Stimulated activated effector memory CD8-positive, alpha-beta T cell treated with anti-CD3 and anti-CD28 coated beads, Interleukin-12 subunit alpha, Interleukin-12 subunit beta, amount 100 ng/mL, for 72 hours (primary cell): ENCODE data around the gene EPHA8.

Source experiments
- ATAC-seq: fragments of 150-1000 bp; cut with Tn5 transposase; 2 replicates; pipeline ENCODE4 v1.10.0; 2021
- DNase-seq, 2 donors: peaks; one replicate each; pipeline ENCODE4 v3.0.0; 2021 to 2022; ENCODE audit warnings: low spot score in 2 of 2
- H3K27ac Mint-ChIP-seq: one replicate; pipeline ENCODE4 v1.8.0; 2022; ENCODE audit warnings: mild to moderate bottlenecking, mixed read lengths
- H3K36me3 Mint-ChIP-seq: one replicate; pipeline ENCODE4 v1.8.0; 2022; ENCODE audit warnings: mild to moderate bottlenecking, mixed read lengths
- H3K4me1 Mint-ChIP-seq: one replicate; pipeline ENCODE4 v1.8.0; 2022; ENCODE audit warnings: mixed read lengths
- H3K4me3 Mint-ChIP-seq: one replicate; pipeline ENCODE4 v1.8.0; 2022; ENCODE audit warnings: mild to moderate bottlenecking, mixed read lengths
- H3K9me3 Mint-ChIP-seq: one replicate; pipeline ENCODE4 v1.8.0; 2022; ENCODE audit warnings: mixed read lengths

Gene EPHA8

DNA sequence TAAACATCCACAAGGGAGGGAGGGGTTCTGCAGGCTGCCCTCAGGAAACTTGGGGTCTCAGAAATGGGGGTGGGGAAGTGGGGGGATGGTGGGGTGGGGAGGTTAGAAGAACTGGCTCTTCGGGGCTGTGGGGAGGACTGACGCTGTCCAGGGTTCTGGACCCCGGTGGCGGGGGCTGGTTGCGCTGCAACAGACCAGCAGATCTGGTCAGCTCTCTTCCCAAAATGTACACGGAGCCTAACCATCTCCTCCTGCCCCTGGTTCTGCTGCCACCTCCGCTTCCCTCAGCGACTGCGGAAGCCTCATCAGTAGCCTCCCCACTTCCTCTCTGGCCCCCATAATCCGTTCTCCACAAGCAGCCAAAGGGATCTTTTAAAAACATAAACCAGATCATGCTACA is 43.9 kb downstream of the EPHA8 start:
- ATAC-seq (no peak), DNase-seq (no peak)
- Mint-ChIP-seq H3K9me3 (no peaks in the 10 kb centered on the region), H3K4me3 (no peak overlapping the region), H3K36me3 (no peaks in the 10 kb centered on the region), H3K4me1 (no peaks in the 10 kb centered on the region), H3K27ac (no peak overlapping the region)

DNA sequence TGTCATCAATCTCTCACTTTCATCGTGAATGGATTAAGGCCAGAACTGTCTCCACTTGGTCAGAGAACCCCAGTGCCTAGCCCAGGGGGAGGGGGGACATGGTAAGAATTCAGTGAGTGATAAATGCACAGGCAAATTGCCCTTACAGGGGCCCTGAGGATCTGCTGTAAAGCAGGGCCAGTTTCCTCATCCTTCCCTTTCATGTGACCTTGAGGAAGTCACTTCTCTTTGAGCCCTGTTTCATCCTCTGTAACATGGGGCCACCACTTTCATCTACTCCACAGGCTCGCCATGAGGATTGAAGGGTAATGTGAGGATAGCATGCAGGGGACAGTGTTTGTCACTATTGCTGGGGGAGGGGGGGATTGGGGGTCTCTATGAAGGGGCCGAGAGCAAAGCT is 45.1 kb downstream of the EPHA8 start:
- ATAC-seq: no peak
- H3K9me3 Mint-ChIP-seq: no peaks in the 10 kb centered on the region
- H3K36me3 Mint-ChIP-seq: no peaks in the 10 kb centered on the region
- no peak overlapping the region for H3K4me3 Mint-ChIP-seq
- H3K27ac Mint-ChIP-seq: no peak overlapping the region
- no peak for DNase-seq
- no peaks in the 10 kb centered on the region for H3K4me1 Mint-ChIP-seq

DNA sequence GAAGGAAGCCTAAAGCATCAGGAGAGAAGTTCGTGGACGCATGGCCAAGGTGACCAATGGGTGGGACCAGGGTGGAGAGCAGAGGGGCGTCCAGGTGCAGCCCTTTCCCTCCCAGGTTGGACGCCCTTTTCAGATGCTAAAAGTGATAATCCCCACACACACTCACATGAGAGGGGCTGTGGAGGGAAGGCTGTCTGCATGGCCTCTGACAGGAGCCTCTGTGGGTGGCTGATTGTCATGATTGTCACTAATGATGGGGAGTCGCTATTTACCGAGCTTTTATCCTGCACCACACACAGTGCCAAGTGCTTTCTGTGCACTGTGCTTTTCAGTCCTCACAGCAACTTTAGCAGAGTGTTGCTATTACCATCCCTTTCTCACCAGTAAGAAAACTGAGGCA is 46.0 kb downstream of the EPHA8 start:
- no peaks in the 10 kb centered on the region for H3K9me3 Mint-ChIP-seq
- H3K4me1 Mint-ChIP-seq: no peaks in the 10 kb centered on the region
- H3K4me3 Mint-ChIP-seq: no peak overlapping the region
- DNase-seq (no peak), ATAC-seq (no peak)
- no peak overlapping the region for H3K27ac Mint-ChIP-seq
- H3K36me3 Mint-ChIP-seq: no peaks in the 10 kb centered on the region

DNA sequence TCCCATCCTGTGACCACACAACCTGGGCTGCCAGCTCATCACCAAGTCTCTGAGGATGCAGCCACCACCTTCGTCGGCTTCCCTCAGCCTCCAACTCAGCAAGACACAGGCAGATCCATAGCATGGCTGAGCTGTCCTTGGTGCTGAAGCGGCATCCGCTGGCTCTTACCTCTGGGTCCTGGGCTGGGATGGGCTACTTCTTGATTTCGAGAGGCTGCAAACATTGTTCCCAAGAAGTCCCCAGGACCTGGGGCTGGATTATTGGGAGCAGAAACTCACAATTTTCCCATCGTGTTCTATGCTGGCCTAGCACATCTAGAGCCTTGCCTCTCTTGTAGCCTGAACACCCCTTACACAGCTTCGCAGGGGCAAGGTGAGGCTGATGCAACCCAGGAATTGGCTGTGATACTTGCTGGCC is 48.2 kb downstream of the EPHA8 start:
- no peaks in the 10 kb centered on the region for H3K4me1 Mint-ChIP-seq
- no peaks in the 10 kb centered on the region for H3K36me3 Mint-ChIP-seq
- no peak overlapping the region for H3K27ac Mint-ChIP-seq
- ATAC-seq (no peak), DNase-seq (no peak)
- H3K4me3 Mint-ChIP-seq: no peak overlapping the region
- H3K9me3 Mint-ChIP-seq: no peaks in the 10 kb centered on the region

DNA sequence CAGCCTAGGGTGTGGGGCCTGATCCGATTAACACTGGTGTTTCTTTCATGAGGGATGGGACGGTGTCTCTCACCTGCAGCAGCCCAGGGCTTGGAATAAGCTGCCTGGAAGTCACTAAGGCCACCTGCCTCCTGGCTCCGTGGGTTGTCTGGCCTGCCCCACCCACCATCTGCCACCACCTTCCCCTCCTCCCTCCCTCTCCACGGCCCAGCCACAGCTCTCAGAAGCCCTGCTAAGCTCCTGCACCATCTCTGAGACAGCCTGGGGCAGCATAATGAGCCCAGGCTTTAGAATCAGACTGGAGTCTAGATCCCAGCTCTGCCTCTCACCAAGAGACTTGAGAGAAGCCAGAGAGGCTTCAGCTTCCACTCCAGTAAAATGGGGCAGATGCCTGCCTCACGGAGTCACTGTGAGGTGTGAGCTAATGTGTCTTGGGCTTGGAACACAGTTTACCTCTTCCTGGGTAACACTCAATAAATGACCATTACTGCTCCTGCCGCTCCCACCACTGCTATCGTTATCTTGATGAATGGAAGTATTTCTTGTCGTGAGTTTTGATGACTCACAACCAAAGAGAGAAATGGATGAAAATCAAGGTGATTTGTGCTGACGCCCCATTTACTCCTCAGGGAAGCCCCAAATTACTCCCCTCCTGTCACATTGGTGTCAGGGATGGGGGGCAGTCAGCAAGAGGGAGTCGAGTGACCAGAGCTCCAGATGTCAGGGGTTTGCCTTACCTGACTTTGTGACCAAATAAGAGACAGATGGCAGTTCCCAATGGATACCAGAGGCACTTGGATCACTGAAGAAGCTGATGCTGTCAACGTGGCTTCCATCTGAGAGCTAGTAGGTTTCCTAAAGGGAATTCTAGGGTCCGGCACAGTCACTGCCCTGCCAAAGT is 49.6 kb downstream of the EPHA8 start:
- H3K9me3 Mint-ChIP-seq: no peaks in the 10 kb centered on the region
- no peak overlapping the region for H3K4me3 Mint-ChIP-seq
- H3K4me1 Mint-ChIP-seq: no peaks in the 10 kb centered on the region
- H3K27ac Mint-ChIP-seq: no peak overlapping the region
- H3K36me3 Mint-ChIP-seq: no peaks in the 10 kb centered on the region
- no peak for DNase-seq
- ATAC-seq: no peak

DNA sequence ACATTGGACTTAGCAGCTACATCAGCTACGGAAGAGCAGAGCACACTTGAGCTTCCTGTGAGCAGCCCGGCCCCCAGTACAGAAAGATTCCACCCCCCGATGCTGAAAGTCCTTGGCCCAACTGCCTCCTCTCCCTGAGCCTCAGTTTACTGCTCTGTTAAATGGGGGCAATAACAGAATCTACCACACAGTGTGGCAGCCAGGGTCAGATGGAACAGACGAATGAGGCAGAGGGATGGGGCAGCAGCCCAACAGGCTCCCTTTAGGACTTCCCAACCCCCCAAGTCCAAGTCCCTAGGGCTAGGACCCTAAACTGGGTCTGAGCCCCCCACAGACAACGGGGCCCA is 50.3 kb downstream of the EPHA8 start:
- DNase-seq (no peak), ATAC-seq (no peak)
- H3K4me3 Mint-ChIP-seq: no peak overlapping the region
- no peaks in the 10 kb centered on the region for H3K4me1 Mint-ChIP-seq
- no peak overlapping the region for H3K27ac Mint-ChIP-seq
- H3K9me3 Mint-ChIP-seq: no peaks in the 10 kb centered on the region
- H3K36me3 Mint-ChIP-seq: no peaks in the 10 kb centered on the region

DNA sequence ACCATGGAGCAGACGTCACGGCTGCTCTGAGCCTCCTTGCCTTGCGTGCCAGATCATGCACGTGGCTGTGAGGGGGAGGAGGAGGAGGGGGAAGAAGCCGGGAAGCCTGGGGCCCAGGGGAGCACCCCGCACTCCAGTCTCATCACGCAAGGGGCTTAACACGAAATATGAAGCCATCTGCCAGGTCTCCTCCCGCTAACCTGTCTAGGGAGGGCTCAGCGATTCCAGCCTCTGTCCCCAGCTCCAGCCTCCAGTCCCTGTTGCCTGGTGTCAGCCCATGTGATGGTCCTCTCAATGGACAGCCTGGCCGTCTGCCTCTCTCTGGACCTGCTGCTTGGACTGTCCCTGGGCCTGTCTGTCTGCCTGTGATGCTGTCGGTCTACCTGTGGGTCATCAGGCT is 50.7 kb downstream of the EPHA8 start:
- Mint-ChIP-seq H3K36me3 (no peaks in the 10 kb centered on the region), H3K27ac (no peak overlapping the region), H3K4me1 (no peaks in the 10 kb centered on the region), H3K4me3 (no peak overlapping the region), H3K9me3 (no peaks in the 10 kb centered on the region)
- ATAC-seq: no peak
- no peak for DNase-seq

DNA sequence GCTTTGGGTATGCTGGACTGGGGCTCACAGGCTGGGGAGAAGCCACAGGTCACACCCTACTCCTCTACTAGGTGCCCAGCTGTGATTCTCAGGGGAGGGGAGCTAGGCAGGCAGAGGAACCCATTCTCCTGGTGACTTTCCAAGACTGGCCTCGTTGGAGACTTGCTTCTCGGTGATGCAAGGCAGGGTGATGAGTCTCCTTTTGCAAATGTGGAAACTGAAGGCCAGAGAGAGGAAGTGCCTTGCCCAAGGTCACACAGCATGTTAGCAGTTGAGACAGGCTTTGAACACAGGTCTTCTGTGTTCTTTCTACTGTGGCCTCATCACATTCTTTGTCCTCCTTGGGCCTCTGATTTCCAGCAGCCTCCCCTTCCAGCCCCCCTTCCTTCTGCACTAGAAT is 52.6 kb downstream of the EPHA8 start:
- no peaks in the 10 kb centered on the region for H3K4me1 Mint-ChIP-seq
- no peaks in the 10 kb centered on the region for H3K36me3 Mint-ChIP-seq
- H3K4me3 Mint-ChIP-seq: no peak overlapping the region
- no peaks in the 10 kb centered on the region for H3K9me3 Mint-ChIP-seq
- DNase-seq: no peak
- no peak overlapping the region for H3K27ac Mint-ChIP-seq
- ATAC-seq: no peak

DNA sequence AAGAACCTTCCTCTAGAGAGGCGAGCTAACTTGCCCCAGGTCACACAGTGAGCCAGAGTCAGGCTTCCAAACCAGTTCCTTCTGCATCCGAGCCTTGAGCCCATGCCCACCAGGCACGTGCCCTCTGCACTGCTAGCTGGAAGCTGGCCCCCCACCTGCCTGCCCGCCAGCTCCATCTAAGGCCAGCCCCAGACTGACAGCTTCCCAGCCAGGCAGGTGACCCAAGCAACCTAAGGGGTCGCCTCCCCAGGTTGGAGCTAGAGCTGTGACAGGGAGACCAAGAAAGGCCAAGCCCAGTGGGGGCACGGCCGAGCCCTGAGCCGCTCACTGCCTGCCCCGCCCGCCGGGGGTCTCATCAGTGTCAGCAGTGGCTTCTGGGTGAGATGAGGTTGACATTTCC is 53.3 kb downstream of the EPHA8 start:
- Mint-ChIP-seq H3K9me3 (no peaks in the 10 kb centered on the region), H3K4me1 (no peaks in the 10 kb centered on the region), H3K36me3 (no peaks in the 10 kb centered on the region), H3K27ac (no peak overlapping the region), H3K4me3 (no peak overlapping the region)
- ATAC-seq: no peak
- no peak for DNase-seq

DNA sequence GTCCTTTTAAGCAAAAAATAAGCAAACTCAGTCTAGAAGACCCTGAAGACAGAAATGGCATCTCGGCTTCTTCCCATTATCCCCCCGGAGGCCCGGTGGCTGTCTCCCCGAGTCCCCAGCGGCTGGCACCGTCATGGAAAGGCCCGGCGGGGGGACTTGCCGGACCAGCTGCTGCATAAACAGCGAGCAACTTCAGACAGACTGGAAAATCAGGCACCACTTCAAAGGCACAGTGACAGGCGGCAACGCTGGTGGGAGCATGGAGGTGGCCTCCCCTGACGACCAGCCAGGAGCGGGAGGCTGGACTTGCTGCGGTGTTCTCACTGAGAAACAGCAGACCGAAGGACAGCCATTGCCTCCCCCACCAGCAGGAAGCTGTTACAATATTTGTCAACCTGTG is 54.8 kb downstream of the EPHA8 start:
- Mint-ChIP-seq H3K27ac (no peak overlapping the region), H3K4me3 (no peak overlapping the region), H3K9me3 (no peaks in the 10 kb centered on the region), H3K4me1 (no peaks in the 10 kb centered on the region), H3K36me3 (no peaks in the 10 kb centered on the region)
- no peak for ATAC-seq
- no peak for DNase-seq

DNA sequence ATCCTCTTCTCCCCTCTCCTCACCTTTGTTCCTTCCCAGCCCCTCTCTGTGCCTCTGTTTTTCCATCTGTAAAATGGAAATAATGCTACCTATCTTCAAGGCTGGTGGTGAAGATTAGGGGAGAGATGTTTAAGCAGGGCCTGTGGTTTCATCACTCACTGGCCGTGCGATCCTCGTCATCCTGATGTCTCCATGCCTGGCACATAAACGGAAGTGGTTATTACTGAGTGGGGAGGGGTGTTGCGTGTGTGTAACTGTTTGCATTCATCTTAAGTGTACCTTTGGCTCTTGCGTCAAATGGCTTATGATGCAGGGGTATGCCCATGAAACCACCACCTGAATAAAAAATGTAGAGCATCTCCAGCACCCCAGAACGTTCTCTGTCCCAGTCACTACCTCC is 56.0 kb downstream of the EPHA8 start:
- Mint-ChIP-seq H3K27ac (no peak overlapping the region), H3K4me1 (no peaks in the 10 kb centered on the region), H3K9me3 (no peaks in the 10 kb centered on the region), H3K4me3 (no peak overlapping the region), H3K36me3 (no peaks in the 10 kb centered on the region)
- no peak for ATAC-seq
- DNase-seq: no peak

DNA sequence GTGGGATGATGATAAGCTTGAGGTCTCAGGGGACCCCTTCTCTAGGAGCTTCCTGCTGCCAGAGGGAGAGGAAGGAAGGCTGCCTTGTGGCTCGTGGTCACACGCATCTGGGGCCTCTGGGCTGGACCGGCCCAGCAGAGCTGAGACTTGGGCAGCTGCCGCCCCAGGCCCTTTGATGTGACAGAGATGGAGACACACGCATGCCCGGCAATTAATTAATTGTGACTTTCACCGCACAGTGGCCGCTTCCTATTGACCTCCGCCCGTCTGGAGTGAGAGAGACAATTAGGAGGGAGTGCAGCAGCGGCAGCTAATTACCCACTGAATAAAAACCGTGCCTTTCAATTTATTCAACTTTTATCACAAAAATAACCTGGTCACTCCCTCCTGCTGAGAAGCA is 56.5 kb downstream of the EPHA8 start:
- ATAC-seq (no peak), DNase-seq (no peak)
- no peaks in the 10 kb centered on the region for H3K9me3 Mint-ChIP-seq
- no peaks in the 10 kb centered on the region for H3K4me1 Mint-ChIP-seq
- H3K27ac Mint-ChIP-seq: no peak overlapping the region
- no peaks in the 10 kb centered on the region for H3K36me3 Mint-ChIP-seq
- H3K4me3 Mint-ChIP-seq: no peak overlapping the region

DNA sequence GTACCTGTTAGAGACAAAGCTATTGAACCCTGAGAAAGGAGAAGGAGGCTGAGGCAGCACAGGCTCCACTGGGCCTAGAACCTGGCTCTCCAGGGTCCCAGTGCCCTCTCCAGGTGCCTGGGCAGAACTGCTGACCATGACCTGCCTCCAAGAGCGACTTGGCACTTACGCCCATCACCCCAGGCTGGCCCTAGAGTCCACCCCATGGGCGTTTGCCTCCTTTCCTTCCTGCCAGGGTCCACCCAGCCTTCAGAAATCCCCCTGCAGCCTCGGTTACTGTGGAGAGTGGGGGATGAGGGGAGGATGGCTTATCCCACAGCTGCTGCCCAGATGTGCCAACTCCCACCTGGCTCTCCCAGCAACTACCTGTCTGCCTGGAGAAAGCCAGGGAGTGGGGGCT is 58.5 kb downstream of the EPHA8 start:
- ATAC-seq (no peak), DNase-seq (no peak)
- Mint-ChIP-seq H3K9me3 (no peaks in the 10 kb centered on the region), H3K4me1 (no peaks in the 10 kb centered on the region), H3K27ac (no peak overlapping the region), H3K4me3 (no peak overlapping the region), H3K36me3 (no peaks in the 10 kb centered on the region)

DNA sequence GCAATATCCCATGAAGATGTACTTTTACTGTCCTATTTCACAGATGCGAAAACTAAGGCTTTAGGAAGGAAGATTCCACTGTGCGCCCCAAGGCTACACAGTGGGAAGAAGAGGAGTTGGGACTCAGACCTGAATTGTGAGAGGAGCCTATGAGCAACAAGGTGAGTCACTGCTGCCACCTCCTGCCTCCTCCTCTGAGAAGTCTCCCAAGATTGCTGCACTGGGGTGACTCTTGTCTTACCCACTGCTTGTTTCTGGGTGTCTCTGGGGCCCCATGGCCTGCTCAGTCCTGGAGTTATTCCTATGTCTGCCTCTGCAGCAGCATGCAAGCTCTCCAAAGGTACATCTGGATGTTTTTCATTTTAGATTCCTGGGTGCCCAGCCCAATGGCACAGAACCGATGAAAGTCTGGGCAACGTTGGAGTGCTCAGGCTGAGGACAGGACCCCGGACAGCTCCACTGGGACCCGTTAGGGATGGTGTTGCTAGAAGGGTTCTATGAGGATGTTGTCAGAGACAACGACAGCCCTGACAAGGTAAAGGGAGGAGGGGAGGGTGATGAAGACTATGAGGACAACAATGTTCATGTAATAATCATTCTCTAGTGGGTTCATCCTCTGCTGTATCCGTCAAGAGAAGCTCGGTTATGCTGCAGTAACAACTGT is 62.1 kb downstream of the EPHA8 start:
- ATAC-seq: no peak
- Mint-ChIP-seq H3K27ac (no peak overlapping the region), H3K4me3 (no peak overlapping the region), H3K36me3 (no peaks in the 10 kb centered on the region), H3K9me3 (no peaks in the 10 kb centered on the region), H3K4me1 (no peaks in the 10 kb centered on the region)
- DNase-seq: no peak

DNA sequence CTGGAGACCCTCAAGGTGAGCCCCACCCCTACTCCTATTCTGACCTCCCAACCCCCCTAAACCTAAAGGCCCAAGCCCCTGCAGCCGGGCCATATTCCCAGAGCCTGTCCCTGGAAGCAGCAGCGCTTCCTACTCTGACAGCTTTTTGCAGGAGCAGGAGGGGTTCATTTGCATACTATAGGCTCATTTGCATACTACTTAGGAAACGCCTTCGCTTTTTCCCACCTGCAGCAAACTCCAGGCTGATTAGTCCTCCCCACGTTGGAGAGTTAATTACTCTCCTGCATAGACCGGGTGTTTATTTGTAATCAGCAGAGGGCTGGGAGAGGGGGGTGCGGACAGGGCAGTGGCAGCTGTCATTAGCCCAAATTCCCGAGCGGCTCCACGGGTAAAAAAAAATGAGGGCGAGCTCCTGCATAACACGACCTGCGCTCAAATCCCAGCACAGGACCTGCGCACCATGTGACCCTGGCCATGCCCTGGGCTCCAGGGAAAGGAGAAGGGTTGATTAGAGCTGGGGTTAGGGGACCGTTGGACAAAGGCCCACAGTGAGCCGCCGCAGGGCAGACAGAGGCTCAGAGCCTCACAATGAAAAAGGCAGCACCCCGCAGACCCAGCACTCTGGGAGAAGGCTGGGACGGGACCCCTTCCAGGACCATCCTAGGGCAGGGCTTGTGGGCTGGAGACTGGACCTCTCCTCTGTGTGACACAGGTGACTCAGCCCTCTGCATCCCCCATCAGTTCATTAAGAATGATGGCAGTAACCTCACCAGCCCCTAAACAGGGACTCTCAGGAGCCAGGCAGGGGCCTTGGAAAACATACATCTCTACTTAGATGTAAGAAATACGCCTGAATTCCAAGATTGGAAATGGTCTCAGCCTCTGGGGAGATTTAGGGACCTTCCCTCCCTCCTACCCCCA is 63.2 kb downstream of the EPHA8 start:
- ATAC-seq (no peak), DNase-seq (no peak)
- no peaks in the 10 kb centered on the region for H3K9me3 Mint-ChIP-seq
- H3K4me3 Mint-ChIP-seq: no peak overlapping the region
- no peaks in the 10 kb centered on the region for H3K4me1 Mint-ChIP-seq
- H3K27ac Mint-ChIP-seq: no peak overlapping the region
- no peaks in the 10 kb centered on the region for H3K36me3 Mint-ChIP-seq
